Astrocyte (in vitro differentiated cells and primary cell): ENCODE data around the gene SLC35A3. TPM values are rescaled to one million over a fixed set of nuclear protein-coding genes. Genes with fewer than 3 reads are reported as not detected.
"Not testable (repeated sequence)": the region's sequence is repeated elsewhere in the genome, so short reads cannot be mapped to it uniquely, and the experiment has no call there.

Experiments used
- DNase-seq: peaks from one replicate; pipeline ENCODE4 v3.0.0-alpha.2; 2010; ENCODE audit warnings: low read depth
- FAIRE-seq: peaks from 2 replicates; lab custom pipeline; 2011; peaks lifted over from hg19 to GRCh38; lab: Jason Lieb, UNC
- H2AFZ ChIP-seq: 2 replicates; pipeline ENCODE4 v1.6.0; 2012; ENCODE audit warnings: low read depth, low read length, inconsistent platforms
- H3K27ac ChIP-seq: 2 replicates; pipeline ENCODE4 v1.5.1; 2011; ENCODE audit warnings: low read depth, low read length, inconsistent platforms
- H3K27me3 ChIP-seq: 2 replicates; pipeline ENCODE4 v1.6.0; 2011; ENCODE audit warnings: low read length, inconsistent platforms; ENCODE audit not compliant: insufficient read depth
- H3K36me3 ChIP-seq: 2 replicates; pipeline ENCODE4 v1.5.1; 2011; ENCODE audit warnings: low read length, inconsistent platforms; ENCODE audit not compliant: insufficient read depth
- H3K4me1 ChIP-seq: 2 replicates; pipeline ENCODE4 v1.5.1; 2011; ENCODE audit warnings: low read length, inconsistent platforms; ENCODE audit not compliant: insufficient read depth
- H3K4me2 ChIP-seq: 2 replicates; pipeline ENCODE4 v1.6.0; 2012; ENCODE audit warnings: low read length, inconsistent platforms
- H3K4me3 ChIP-seq: 2 replicates; pipeline ENCODE4 v1.5.1; 2011; ENCODE audit warnings: low read depth, mild to moderate bottlenecking, low read length, inconsistent platforms; ENCODE audit not compliant: insufficient read depth
- H3K79me2 ChIP-seq: 2 replicates; pipeline ENCODE4 v1.6.0; 2012; ENCODE audit warnings: mild to moderate bottlenecking, low read length, inconsistent platforms; ENCODE audit not compliant: insufficient read depth
- H3K9ac ChIP-seq: 2 replicates; pipeline ENCODE4 v1.6.0; 2012; ENCODE audit warnings: mild to moderate bottlenecking, low read length, inconsistent platforms
- H3K9me3 ChIP-seq: 2 replicates; pipeline ENCODE4 v1.5.1; 2012; ENCODE audit warnings: low read depth, mild to moderate bottlenecking, low read length, inconsistent platforms; ENCODE audit not compliant: insufficient read depth
- H4K20me1 ChIP-seq: 2 replicates; pipeline ENCODE4 v1.6.0; 2012; ENCODE audit warnings: low read length, inconsistent platforms; ENCODE audit not compliant: insufficient read depth
- H3K27ac Mint-ChIP-seq: one replicate; pipeline ENCODE4 v1.8.0; 2021; ENCODE audit warnings: mild to moderate bottlenecking, mixed read lengths; ENCODE audit not compliant: unreplicated experiment
- H3K27me3 Mint-ChIP-seq: one replicate; pipeline ENCODE4 v1.8.0; 2021; ENCODE audit warnings: low read depth, mixed read lengths; ENCODE audit not compliant: unreplicated experiment
- H3K36me3 Mint-ChIP-seq: one replicate; pipeline ENCODE4 v1.8.0; 2021; ENCODE audit warnings: low read depth, mixed read lengths; ENCODE audit not compliant: unreplicated experiment
- H3K4me1 Mint-ChIP-seq: one replicate; pipeline ENCODE4 v1.8.0; 2021; ENCODE audit warnings: low read depth, mixed read lengths; ENCODE audit not compliant: unreplicated experiment
- H3K4me3 Mint-ChIP-seq: one replicate; pipeline ENCODE4 v1.8.0; 2021; ENCODE audit warnings: mild to moderate bottlenecking, moderate library complexity, mixed read lengths; ENCODE audit not compliant: unreplicated experiment
- H3K9me3 Mint-ChIP-seq: one replicate; pipeline ENCODE4 v1.8.0; 2021; ENCODE audit warnings: mild to moderate bottlenecking, mixed read lengths; ENCODE audit not compliant: unreplicated experiment
- EZH2 ChIP-seq: IDR thresholded peaks from 2 replicates; pipeline ENCODE4 v1.6.1; 2012; ENCODE audit warnings: mild to moderate bottlenecking, low read length, inconsistent platforms; ENCODE audit not compliant: insufficient read depth
- total RNA-seq: library from RNA; stranded (reverse); gene quantifications from 2 replicates; pipeline ENCODE4 v1.2.1, GENCODE V29; 2021
- TF ChIP-seq, protein P1 (sequence below): IDR thresholded peaks from 2 replicates; pipeline ENCODE4 v1.5.1; 2011; ENCODE audit warnings: low read depth, mild to moderate bottlenecking, inconsistent platforms, low read length, moderate library complexity; ENCODE audit not compliant: insufficient read depth

SLC35A3 gene
- total RNA-seq, 1 donor from 2014 or later = 20.5 TPM

DNA sequence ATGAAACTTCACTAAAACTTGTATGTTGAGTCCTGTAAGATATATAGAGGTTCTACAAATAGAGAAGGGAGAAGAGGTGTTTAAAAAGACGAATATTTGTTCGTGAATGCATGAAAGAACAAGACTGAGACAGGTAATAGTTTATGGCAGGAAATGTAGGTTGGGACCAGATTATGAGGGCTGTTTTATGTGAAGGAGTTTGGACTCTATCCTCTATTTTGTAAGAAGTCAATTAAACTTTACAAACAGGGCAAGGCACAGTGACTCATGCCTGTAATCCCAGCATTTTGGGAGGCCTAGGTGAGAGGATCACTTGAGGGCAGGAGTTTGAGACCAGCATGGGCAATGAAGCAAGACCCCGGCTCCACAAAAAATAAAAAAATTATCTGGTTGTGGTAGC lies 5.7 kb downstream of the SLC35A3 start:
- H3K36me3 Mint-ChIP-seq = no peaks in the 10 kb centered on the region

DNA sequence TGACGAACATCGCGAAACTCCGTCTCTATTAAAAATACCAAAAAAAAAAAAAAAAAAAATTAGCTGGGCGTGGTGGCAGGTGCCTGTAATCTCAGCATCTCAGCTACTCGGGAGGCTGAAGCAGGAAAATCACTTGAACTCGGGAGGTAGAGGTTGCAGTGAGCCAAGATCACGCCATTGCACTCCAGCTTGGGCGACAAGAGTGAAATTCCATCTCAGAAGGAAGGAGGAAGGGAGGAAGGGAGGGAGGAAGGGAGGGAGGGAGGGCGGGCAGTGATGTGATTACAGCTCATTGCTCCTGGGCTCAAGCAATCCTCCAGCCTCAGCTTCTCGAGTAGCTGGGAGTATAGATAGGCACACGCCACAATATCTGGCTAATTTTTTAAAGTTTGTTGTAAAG lies 7.5 kb downstream of the SLC35A3 start:
- H3K4me3 ChIP-seq, DNase-seq, H2AFZ ChIP-seq, H3K9me3 Mint-ChIP-seq, H3K27me3 Mint-ChIP-seq, H3K4me2 ChIP-seq, H3K27me3 ChIP-seq, H3K9me3 ChIP-seq, FAIRE-seq, H3K9ac ChIP-seq, H3K4me1 Mint-ChIP-seq, H3K36me3 Mint-ChIP-seq, H3K4me3 Mint-ChIP-seq, H3K4me1 ChIP-seq, H4K20me1 ChIP-seq, H3K27ac Mint-ChIP-seq, H3K27ac ChIP-seq: not testable (repeated sequence)
- H3K79me2 ChIP-seq = peaks cover 32% of the 10 kb centered on the region
- H3K36me3 ChIP-seq = peaks cover 10% of the 10 kb centered on the region

More for the DNA sequence above, 5.7 kb downstream of the SLC35A3 start:
- TF ChIP-seq, protein P1, sequence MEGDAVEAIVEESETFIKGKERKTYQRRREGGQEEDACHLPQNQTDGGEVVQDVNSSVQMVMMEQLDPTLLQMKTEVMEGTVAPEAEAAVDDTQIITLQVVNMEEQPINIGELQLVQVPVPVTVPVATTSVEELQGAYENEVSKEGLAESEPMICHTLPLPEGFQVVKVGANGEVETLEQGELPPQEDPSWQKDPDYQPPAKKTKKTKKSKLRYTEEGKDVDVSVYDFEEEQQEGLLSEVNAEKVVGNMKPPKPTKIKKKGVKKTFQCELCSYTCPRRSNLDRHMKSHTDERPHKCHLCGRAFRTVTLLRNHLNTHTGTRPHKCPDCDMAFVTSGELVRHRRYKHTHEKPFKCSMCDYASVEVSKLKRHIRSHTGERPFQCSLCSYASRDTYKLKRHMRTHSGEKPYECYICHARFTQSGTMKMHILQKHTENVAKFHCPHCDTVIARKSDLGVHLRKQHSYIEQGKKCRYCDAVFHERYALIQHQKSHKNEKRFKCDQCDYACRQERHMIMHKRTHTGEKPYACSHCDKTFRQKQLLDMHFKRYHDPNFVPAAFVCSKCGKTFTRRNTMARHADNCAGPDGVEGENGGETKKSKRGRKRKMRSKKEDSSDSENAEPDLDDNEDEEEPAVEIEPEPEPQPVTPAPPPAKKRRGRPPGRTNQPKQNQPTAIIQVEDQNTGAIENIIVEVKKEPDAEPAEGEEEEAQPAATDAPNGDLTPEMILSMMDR = no peak
- no peak for TF ChIP-seq EZH2
- Mint-ChIP-seq H3K4me3 (no peak overlapping the region), H3K27ac (no peak overlapping the region), H3K4me1 (peaks cover 2% of the 10 kb centered on the region), H3K9me3 (no peaks in the 10 kb centered on the region), H3K27me3 (no peaks in the 10 kb centered on the region)
- DNase-seq = no peak
- no peak overlapping the region for H3K4me3 ChIP-seq
- no peak overlapping the region for H2AFZ ChIP-seq
- peaks cover 10% of the 10 kb centered on the region for H3K36me3 ChIP-seq
- no peaks in the 10 kb centered on the region for H3K9me3 ChIP-seq
- H4K20me1 ChIP-seq = no peaks in the 10 kb centered on the region
- no peak for FAIRE-seq
- H3K4me1 ChIP-seq = no peaks in the 10 kb centered on the region
- no peak overlapping the region for H3K27ac ChIP-seq
- H3K9ac ChIP-seq = no peak overlapping the region
- no peaks in the 10 kb centered on the region for H3K27me3 ChIP-seq
- H3K4me2 ChIP-seq = no peak overlapping the region
- H3K79me2 ChIP-seq = peaks cover 43% of the 10 kb centered on the region

DNA sequence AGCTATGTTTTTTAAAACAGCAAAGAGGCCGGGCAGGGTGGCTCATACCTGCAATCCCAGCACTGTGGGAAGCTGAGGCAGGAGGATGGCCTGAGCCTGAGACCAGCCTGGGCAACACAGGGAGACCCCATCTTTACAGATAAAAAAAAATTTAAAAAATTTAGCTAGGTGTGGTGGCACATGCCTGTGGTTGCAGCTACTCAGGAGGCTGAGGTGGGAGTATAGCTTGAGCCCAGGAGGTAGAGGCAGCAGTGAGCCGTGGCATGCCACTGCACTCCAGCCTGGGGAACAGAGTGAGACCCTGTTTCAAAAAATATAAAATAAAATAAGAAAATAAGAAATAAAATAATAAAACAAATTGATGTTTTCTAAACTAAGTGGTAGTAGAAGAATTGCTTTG lies 8.4 kb downstream of the SLC35A3 start:
- peaks cover 24% of the 10 kb centered on the region for H3K79me2 ChIP-seq
- H3K9me3 ChIP-seq = no peaks in the 10 kb centered on the region
- no peak overlapping the region for H3K4me3 Mint-ChIP-seq
- no peak overlapping the region for H3K9ac ChIP-seq
- no peak overlapping the region for H3K27ac Mint-ChIP-seq
- H3K36me3 ChIP-seq = peaks cover 10% of the 10 kb centered on the region
- H3K36me3 Mint-ChIP-seq = no peaks in the 10 kb centered on the region
- no peak for FAIRE-seq
- H3K9me3 Mint-ChIP-seq = no peaks in the 10 kb centered on the region
- no peaks in the 10 kb centered on the region for H3K27me3 ChIP-seq
- no peaks in the 10 kb centered on the region for H3K27me3 Mint-ChIP-seq
- H3K4me2 ChIP-seq = no peak overlapping the region
- DNase-seq = no peak
- H4K20me1 ChIP-seq = no peaks in the 10 kb centered on the region
- H3K27ac ChIP-seq = no peak overlapping the region
- no peaks in the 10 kb centered on the region for H3K4me1 ChIP-seq
- no peaks in the 10 kb centered on the region for H3K4me1 Mint-ChIP-seq
- no peak overlapping the region for H3K4me3 ChIP-seq
- TF ChIP-seq EZH2 = no peak
- TF ChIP-seq, protein P1 = no peak
- no peak overlapping the region for H2AFZ ChIP-seq
